GM23338 (cell line): ENCODE measurements around the gene GET4. TPM values are rescaled to one million over a fixed set of nuclear protein-coding genes. Genes with fewer than 3 reads are reported as not detected.

Experiments used
- ATAC-seq: fragments of 200-7000 bp; cut with Tn5 transposase; 3 replicates; pipeline ENCODE4 v1.9.1; 2020
- DNase-seq: peaks from one replicate; pipeline ENCODE4 v3.0.0-alpha.2; 2015; ENCODE audit warnings: low spot score
- H2AFZ ChIP-seq: fragments of 200-600 bp; sonication (generic); 2 replicates; pipeline ENCODE4 v1.8.0; 2016; ENCODE audit warnings: antibody characterized with exemption, mild to moderate bottlenecking, moderate library complexity
- H3F3A ChIP-seq: fragments of 200-600 bp; sonication (generic); replicated peaks from 2 replicates; pipeline ENCODE4 v1.8.0; 2017; ENCODE audit warnings: antibody characterized with exemption, mixed run types, low read depth
- H3K27ac ChIP-seq: fragments of 200-600 bp; sonication (generic); 2 replicates; pipeline ENCODE4 v1.6.1; 2016; ENCODE audit warnings: low read depth
- H3K27me3 ChIP-seq: fragments of 200-600 bp; sonication (generic); 2 replicates; pipeline ENCODE4 v1.8.0; 2016; ENCODE audit warnings: mild to moderate bottlenecking, mixed run types, moderate library complexity; ENCODE audit not compliant: insufficient read depth
- H3K36me3 ChIP-seq: fragments of 200-600 bp; sonication (generic); 2 replicates; pipeline ENCODE4 v1.8.0; 2016; ENCODE audit warnings: mild to moderate bottlenecking; ENCODE audit not compliant: insufficient read depth
- H3K4me1 ChIP-seq: fragments of 200-600 bp; sonication (generic); 2 replicates; pipeline ENCODE4 v1.8.0; 2016; ENCODE audit warnings: mild to moderate bottlenecking, moderate library complexity; ENCODE audit not compliant: insufficient read depth
- H3K4me2 ChIP-seq: fragments of 200-600 bp; sonication (generic); 2 replicates; pipeline ENCODE4 v1.7.1; 2017; ENCODE audit warnings: mixed run types
- H3K4me3 ChIP-seq: fragments of 200-600 bp; sonication (generic); 2 replicates; pipeline ENCODE4 v1.6.1; 2016; ENCODE audit warnings: mixed run types
- H3K79me2 ChIP-seq: fragments of 200-600 bp; sonication (generic); replicated peaks from 2 replicates; pipeline ENCODE4 v1.8.0; 2017; ENCODE audit warnings: mild to moderate bottlenecking; ENCODE audit not compliant: insufficient read depth
- H3K9me2 ChIP-seq: fragments of 200-600 bp; sonication (generic); 2 replicates; pipeline ENCODE4 v1.8.0; 2017; ENCODE audit not compliant: insufficient read depth
- H4K20me1 ChIP-seq: fragments of 200-600 bp; sonication (generic); replicated peaks from 2 replicates; pipeline ENCODE4 v1.8.0; 2017; ENCODE audit warnings: mild to moderate bottlenecking; ENCODE audit not compliant: insufficient read depth
- H3K27ac Mint-ChIP-seq: 2 replicates; pipeline ENCODE4 v1.8.0; 2020; ENCODE audit warnings: inconsistent platforms, mild to moderate bottlenecking, moderate library complexity, mixed read lengths
- H3K27me3 Mint-ChIP-seq: 3 replicates; pipeline ENCODE4 v1.8.0; 2022; ENCODE audit warnings: low read depth, mild to moderate bottlenecking, moderate library complexity, mixed read lengths, inconsistent platforms; ENCODE audit not compliant: insufficient read depth, poor library complexity
- H3K36me3 Mint-ChIP-seq: 3 replicates; pipeline ENCODE4 v1.8.0; 2021; ENCODE audit warnings: low read depth, mild to moderate bottlenecking, inconsistent platforms, moderate library complexity, mixed read lengths
- H3K4me1 Mint-ChIP-seq: 3 replicates; pipeline ENCODE4 v1.8.0; 2020; ENCODE audit warnings: mild to moderate bottlenecking, inconsistent platforms, mixed read lengths
- H3K4me3 Mint-ChIP-seq: 3 replicates; pipeline ENCODE4 v1.8.0; 2021; ENCODE audit warnings: moderate library complexity, mild to moderate bottlenecking, inconsistent platforms, mixed read lengths
- H3K9me3 Mint-ChIP-seq: 3 replicates; pipeline ENCODE4 v1.8.0; 2020; ENCODE audit warnings: moderate library complexity, mild to moderate bottlenecking, inconsistent platforms, mixed read lengths
- CTCF ChIP-seq, 2 experiments: fragments of 200-600 bp in 1 of 2; sonication (generic) in 1 of 2; conservative IDR thresholded peaks; 2 replicates each; pipeline versions ENCODE4 v1.5.1 to v1.6.1; 2016 to 2017; ENCODE audit warnings: antibody characterized with exemption in 2 of 2, low read depth in 2 of 2, mild to moderate bottlenecking in 2 of 2, moderate library complexity in 1 of 2
- ETS1 ChIP-seq: IDR thresholded peaks from 2 replicates; pipeline ENCODE4 v1.6.1; 2016; ENCODE audit warnings: antibody characterized with exemption
- EZH2 ChIP-seq: fragments of 200-600 bp; sonication (generic); IDR thresholded peaks from one replicate; pipeline ENCODE4 v1.8.0; 2017; ENCODE audit warnings: antibody characterized with exemption, mild to moderate bottlenecking, low read depth; ENCODE audit not compliant: unreplicated experiment
- EZH2phosphoT487 ChIP-seq: fragments of 200-600 bp; sonication (generic); IDR thresholded peaks from one replicate; pipeline ENCODE4 v1.8.1; 2018; ENCODE audit warnings: antibody characterized with exemption; ENCODE audit not compliant: unreplicated experiment
- POLR2AphosphoS5 ChIP-seq: IDR thresholded peaks from 2 replicates; pipeline ENCODE4 v1.6.1; 2016; ENCODE audit warnings: antibody characterized with exemption, low read depth
- REST ChIP-seq: IDR thresholded peaks from one replicate; pipeline ENCODE4 v1.6.1; 2018; ENCODE audit warnings: antibody characterized with exemption; ENCODE audit not compliant: unreplicated experiment
- STAT1 ChIP-seq: IDR thresholded peaks from one replicate; pipeline ENCODE4 v1.6.1; 2016; ENCODE audit warnings: antibody characterized with exemption; ENCODE audit not compliant: unreplicated experiment
- ZNF114 ChIP-seq: fragments of 250-450 bp; sonication (Bioruptor Pico); IDR thresholded peaks from 2 replicates; pipeline ENCODE4 v1.5.0; 2020; ENCODE audit warnings: mild to moderate bottlenecking, moderate library complexity
- ZNF331 ChIP-seq: fragments of 250-450 bp; sonication (Bioruptor Pico); IDR thresholded peaks from 2 replicates; pipeline ENCODE4 v1.5.0; 2020; ENCODE audit warnings: low read depth, mild to moderate bottlenecking, moderate library complexity
- ZNF462 ChIP-seq: fragments of 250-450 bp; sonication (Bioruptor Pico); IDR thresholded peaks from 2 replicates; pipeline ENCODE4 v1.5.0; 2020; ENCODE audit warnings: mild to moderate bottlenecking, moderate library complexity
- polyA plus RNA-seq: library from polyadenylated mRNA; unstranded; fragments of >200 nt; fragmentation: Nextera tagmentation; extraction: Ambion mirVana; gene quantifications from 2 replicates; pipeline ENCODE4 v1.2.1, GENCODE V29; 2016
- total RNA-seq: library from RNA; depleted of rRNA; stranded (reverse); fragments of >200 nt; shearing (Covaris generic); gene quantifications from 2 replicates; pipeline ENCODE4 v1.2.3, GENCODE V29; 2014

The GET4 gene
- total and polyA plus RNA-seq, 2 experiments from 2014 or later: 48.0 to 79.1 TPM

- Mint-ChIP-seq H3K9me3 (no peaks in the 10 kb centered on the region), H3K4me1 (no peaks in the 10 kb centered on the region; the same call in 1 of the 3 replicates), H3K4me3 (no peak overlapping the region), H3K27me3 (peaks cover 3% of the 10 kb centered on the region), H3K27ac (no peak overlapping the region), H3K36me3 (no peaks in the 10 kb centered on the region)
- H4K20me1 ChIP-seq: no peaks in the 10 kb centered on the region
- H3K27me3 ChIP-seq: no peaks in the 10 kb centered on the region
- H3K4me3 ChIP-seq: no peak overlapping the region
- no peak for ATAC-seq
- no peak overlapping the region for H3K4me2 ChIP-seq
- H3F3A ChIP-seq: no peaks in the 10 kb centered on the region
- H3K36me3 ChIP-seq: no peaks in the 10 kb centered on the region
- H2AFZ ChIP-seq: no peak overlapping the region
- H3K79me2 ChIP-seq: no peaks in the 10 kb centered on the region
- TF ChIP-seq ETS1 (no peak), ZNF462 (CRISPR knock-in tag) (no peak), POLR2AphosphoS5 (no peak), ZNF331 (CRISPR knock-in tag) (no peak), EZH2 (no peak), REST (no peak), CTCF (conservative IDR thresholded peaks at IDR 0.05; ENCODE audit: low read depth in 2 of 2) (no peak), ZNF114 (no peak), STAT1 (no peak), EZH2phosphoT487 (no peak)
- H3K27ac ChIP-seq: no peak overlapping the region
- H3K4me1 ChIP-seq: no peaks in the 10 kb centered on the region
- no peaks in the 10 kb centered on the region for H3K9me2 ChIP-seq
- DNase-seq: no peak
Observed at GRCh38 chr7:921581-922333, 45.4 kb downstream of the GET4 start.
